Suppressor macrophage treated with lipopolysaccharide for 4 hours (primary cell): ENCODE results near the gene TMEM109.

Experiments
- DNase-seq: peaks from one replicate; pipeline ENCODE4 v3.0.0-alpha.2; 2020

Gene TMEM109

DNA sequence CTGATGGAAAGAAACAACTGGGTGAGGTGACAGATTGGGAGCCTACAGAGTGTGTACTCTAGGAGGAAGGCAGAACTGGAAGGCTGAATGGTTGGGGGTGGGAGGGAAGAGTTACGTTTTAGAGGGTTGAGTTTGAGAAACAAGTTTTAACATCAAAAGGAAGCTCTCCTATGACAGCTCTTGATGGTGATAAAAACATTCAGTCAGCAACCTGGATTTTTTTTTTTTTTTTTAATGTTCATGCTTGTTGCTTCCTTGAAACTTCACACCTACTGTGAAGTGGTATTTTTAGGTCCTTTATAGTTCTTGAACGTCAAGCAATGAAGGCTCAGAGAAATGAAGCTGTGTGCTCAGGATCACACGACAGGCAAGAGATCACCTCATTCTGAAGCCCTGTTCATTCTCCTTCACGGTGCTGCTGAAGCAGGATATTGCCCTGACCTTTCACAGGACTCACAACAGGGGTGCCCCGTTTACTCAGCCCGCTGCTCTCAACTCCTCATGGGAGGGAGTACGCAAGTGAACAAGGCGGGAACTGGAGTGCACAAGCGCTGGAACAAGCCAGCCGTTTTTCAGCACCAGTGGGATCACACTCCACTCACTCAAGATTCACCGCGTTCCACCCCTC is 1.6 kb upstream of the TMEM109 start:
- DNase-seq: no peak

GRCh38 chr11:60912851-60913528 is 968 bp upstream of the TMEM109 start:
- no peak for DNase-seq

GRCh38 chr11:60914633-60915247 is 782 bp downstream of the TMEM109 start:
- no peak for DNase-seq

GRCh38 chr11:60915248-60915914 is 1.4 kb downstream of the TMEM109 start:
- DNase-seq: peak; percentile 77

GRCh38 chr11:60916669-60917206 is 2.8 kb downstream of the TMEM109 start:
- DNase-seq: no peak

GRCh38 chr11:60917267-60917666 is 3.3 kb downstream of the TMEM109 start:
- no peak for DNase-seq

GRCh38 chr11:60918251-60918938 is 4.4 kb downstream of the TMEM109 start:
- DNase-seq: no peak

- peak; percentile 31 for DNase-seq
Observed at GRCh38 chr11:60918939-60919265, 4.9 kb downstream of the TMEM109 start.

DNA sequence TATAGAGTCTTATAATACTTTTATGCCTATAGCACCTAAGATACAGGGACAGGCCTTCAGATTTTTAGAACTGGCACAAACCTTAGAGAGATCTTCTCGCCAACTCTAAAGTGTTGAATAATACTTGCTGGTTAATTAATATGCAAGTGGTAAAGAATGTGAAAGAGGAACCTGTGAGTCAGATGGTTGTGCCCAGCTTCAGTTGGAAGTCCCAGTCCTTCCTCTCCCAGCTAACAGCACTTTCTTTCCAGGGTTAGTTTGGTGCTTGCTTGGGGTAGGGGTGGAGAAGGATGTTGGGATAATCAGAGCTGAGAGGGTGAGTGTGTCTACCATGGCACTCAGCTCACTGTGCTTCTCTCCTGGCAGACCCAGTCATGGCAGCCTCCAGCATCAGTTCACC is 5.4 kb downstream of the TMEM109 start:
- DNase-seq: peak; percentile 82

DNA sequence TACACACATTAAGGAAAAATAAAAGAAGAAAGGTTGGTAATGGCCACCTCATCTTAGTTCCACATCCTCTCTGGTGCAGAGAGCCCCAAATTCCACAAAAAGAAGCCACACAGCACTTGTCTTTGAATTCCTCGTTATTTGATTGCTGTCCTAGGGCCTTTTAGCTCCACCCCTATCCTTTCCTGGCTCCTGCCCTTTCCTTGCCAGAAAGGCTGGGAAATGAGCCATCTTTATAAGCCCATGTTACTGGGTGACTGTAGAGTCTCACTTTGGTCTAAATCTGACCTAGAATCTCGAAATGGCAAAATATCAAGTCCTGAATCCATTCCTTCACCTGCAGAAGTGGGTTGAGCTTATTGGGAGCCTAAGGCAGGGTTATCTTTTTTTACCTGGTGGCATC is 6.0 kb downstream of the TMEM109 start:
- DNase-seq: no peak

DNA sequence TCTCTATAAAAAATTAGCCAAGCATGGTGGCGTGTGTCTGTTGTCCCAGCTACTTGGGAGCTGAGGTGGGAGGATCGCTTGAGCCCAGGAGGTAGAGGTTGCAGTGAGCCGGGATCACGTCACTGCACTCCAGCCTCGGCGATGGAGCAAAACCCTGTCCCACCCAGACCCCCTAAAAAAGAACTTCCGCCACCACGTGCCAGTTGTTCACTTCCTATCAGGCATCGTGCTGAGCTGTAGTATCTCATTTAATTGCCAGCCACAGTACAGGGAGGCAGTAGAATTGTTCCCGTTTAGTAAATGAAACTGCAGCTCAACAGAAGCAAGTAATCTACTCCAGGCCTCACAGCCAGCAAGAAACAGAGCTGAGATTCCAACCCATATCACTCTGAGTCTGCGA is 7.3 kb downstream of the TMEM109 start:
- no peak for DNase-seq

DNA sequence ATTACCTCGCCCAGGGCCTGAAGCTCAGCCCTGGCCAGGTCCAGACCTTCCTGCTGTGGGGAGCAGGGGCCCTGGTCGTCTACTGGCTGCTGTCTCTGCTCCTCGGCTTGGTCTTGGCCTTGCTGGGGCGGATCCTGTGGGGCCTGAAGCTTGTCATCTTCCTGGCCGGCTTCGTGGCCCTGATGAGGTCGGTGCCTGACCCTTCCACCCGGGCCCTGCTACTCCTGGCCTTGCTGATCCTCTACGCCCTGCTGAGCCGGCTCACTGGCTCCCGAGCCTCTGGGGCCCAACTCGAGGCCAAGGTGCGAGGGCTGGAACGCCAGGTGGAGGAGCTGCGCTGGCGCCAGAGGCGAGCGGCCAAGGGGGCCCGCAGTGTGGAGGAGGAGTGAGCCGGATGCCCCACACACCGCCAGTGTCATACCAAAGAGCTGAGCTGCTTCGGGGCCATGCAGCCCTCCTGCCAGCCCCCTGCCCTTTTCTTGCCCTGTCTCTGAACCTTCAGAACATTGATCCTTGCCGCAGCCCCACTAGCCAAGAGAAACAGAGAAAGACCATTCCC is 7.9 kb downstream of the TMEM109 start:
- no peak for DNase-seq

DNA sequence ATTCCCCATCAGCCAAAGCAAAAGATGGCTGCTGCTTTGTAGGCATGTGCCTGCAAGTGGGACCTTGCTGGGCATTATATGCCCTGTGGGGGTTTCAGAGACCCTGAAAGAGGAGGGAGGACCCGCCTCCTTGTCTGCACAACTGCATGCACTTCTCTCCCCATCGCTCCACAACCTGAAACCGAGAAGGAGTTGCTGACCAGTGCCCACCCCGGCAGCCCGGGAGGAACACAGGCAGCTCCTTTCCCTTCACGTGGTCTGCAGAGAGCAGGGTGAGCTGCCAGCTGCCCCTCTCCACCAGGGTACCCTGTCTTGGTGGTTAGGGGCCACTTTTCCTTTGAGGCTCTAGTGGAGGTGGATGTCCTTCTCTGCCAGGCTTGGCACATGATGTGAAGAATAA is 8.9 kb downstream of the TMEM109 start:
- DNase-seq: no peak

- DNase-seq: no peak
Observed at GRCh38 chr11:60923326-60923725, 9.4 kb downstream of the TMEM109 start.

DNA sequence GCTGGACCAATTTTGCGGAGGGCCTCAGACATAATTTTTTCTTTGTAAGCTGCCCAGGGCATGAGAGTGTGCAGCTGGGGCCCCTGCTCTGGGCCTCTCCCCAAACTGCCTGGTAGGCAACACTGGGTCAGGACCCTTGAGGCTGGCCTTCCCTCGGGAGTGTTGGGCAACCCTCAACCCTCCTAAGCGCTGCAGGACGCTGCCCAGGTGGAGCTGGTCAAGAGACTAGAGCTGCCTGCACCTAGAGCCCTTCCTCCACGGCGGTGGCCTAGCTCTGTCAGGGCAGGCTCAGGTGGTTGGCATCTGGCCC is 9.8 kb downstream of the TMEM109 start:
- no peak for DNase-seq

- DNase-seq: peak; percentile 41
Observed at GRCh38 chr11:60924110-60924905, 10.3 kb downstream of the TMEM109 start, which contains the start of gene TMEM132A. TSS of gene TMEM132A (plus strand) at chr11:60924460. CDS start at chr11:60924634, 174 bp downstream.

DNA sequence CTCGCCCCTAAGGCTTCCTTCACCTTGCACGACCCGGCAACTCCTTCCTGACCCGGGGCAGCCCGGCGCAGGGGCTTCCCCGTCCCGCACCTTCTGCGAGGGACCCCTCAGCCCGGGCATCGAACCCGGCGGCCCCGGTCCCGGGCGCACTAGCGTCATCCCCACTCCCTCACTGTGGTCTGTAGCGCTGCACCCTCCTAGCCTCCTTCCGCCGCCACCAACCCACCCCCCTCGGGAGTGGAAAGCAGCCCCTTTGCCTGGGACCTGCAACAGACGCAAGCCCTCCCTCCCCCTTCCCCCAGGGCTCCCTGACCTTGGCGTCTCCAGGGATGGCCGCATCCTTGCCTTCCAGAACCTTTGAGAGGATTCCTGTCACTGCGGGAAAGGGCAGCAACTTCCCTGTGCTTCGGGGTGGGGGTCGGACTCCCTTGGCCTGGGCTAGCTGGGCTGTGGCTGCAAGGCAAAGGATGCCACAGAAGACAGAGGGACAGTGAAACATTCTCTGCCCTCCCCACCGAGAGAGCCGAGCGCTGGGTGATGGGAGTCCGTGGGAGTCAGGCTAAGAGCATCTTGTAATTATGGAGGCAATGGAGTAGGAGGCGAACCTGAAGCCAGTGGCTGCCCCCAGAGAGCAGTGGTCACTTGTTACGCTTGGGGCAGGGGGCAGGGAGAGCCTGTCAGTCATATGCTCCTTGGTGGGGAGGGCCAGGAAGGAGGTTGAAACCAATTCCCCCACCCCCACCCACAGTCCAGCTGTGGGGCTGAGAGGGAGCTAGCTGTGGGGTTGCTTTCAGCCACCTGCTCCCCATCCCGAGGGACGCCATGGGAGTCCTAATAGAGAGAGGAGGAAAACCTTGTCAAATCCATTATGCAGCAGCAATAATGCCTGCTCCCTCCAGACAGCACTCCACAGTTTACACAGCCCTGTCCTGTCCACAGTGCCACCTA is 11.2 kb downstream of the TMEM109 start:
- no peak for DNase-seq

- peak; percentile 89 for DNase-seq
Observed at GRCh38 chr11:60925868-60926267, 11.9 kb downstream of the TMEM109 start.

DNA sequence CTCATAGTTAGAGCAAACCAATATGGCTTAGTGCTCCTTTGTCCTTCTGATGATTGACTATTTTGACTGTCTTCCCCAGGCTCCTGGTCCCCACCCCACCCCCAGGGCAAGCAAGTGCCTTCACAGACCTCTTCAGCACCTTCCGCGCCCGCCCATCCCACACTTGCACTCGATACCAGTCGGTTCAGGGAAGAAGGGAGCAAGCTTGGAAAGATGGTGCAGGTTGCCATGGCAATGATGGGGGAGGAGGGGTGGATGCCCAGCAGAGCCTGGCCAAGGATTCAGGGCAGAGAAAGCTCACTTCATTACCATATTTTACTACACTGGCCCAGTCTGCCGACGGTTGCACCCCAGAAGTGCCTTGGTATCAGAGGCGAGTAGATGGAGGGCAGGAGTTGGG is 12.5 kb downstream of the TMEM109 start:
- no peak for DNase-seq

- no peak for DNase-seq
Observed at GRCh38 chr11:60927061-60927592, 13.2 kb downstream of the TMEM109 start.
